ENCODE results near the gene POLDIP3.

POLDIP3 gene

DNA sequence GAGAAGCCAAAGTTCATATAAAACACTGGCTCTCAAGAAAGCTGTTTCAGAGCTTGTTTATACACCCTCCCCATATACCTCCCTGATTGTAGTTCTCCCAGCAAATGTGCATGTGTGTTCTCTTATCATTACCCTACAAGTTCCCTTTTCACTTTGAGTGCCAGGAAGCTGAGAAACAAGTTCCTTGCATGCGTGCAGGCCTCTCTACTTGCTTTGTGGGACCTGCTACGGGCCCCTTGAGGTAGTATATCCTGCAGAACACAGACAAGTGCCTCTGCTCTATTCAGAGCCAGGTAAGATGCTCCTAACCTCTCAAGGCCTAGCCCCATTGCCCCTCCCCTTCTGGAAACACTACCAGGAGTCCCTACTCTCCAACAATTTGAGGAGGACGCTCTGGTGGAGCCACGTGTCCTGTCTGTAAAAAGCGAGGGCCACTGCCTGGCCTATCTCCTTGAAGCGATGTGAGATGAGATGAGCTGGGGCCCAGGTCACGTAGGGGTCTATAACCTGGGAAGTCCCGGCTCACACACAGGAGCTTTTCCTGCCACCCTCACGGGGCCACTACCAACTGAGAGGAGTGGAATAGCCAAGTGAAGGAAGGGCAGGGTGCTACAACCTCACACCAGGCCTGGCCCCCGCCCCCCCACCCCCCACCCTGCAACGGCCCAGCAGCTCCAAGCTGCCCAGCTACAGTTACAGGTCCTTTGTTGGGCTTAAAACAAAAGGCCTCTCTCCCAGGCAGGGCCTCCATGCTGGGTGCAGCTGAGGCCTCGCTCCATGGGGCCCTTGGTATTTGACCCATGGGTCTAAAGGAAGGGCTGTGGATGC is 28.3 kb upstream of the POLDIP3 start:
- DNase-seq (ENCODE audit: low read depth, low spot score), result no peak

GRCh38 chr22:42641801-42642413 is 27.2 kb upstream of the POLDIP3 start:
- no peak for DNase-seq (ENCODE audit: low read depth, low spot score)

DNA sequence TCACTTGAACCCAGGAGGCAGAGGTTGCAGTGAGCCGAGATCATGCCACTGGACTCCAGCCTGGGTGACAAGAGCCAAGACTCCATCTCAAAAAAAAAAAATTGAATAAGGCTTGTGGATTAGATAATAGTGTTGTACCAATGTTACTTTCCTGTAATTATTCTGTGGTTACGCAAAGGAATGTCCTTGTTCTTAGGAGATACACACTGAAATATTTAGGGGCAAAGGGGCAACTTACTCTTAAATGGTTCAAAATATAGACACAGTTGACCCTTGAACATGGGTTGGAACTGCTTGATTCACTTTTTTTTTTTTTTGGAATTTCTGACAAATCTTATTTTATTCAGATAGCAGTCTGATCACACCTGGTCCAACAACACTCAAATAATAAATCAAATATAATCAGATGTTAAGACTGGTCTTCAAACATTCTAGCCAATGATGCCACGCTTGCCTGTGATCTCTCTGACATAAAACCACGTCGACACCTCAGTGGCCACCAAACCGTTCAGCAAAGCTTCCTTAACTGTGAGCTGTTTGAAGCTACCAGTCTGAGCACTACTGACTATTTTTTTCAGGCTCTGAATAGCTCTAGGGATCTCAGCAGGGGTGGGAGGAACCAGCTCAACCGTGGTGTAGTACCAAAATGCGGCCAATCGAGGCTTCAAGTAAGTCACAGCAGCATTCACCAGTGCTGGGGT is 25.0 kb upstream of the POLDIP3 start:
- no peak for DNase-seq (ENCODE audit: low read depth, low spot score)

DNA sequence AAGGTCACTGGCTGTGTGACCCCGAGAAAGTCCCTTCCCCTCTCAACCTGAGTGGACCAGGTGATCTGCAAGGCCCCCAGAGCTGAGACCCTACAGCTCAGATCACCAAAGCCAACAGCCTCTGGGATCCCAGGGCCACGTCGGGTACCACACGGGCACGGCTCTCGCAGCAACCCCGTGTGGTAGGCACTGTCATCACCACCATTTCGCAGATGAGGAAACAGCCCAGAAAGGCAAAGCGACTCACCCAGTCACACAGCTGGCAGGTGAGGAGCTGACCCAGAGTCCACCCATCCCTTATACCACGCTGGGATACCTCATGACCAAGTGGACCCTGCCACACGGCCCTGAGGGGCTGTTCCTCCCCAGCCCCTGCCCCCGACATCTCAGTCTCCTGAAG is 22.9 kb upstream of the POLDIP3 start:
- DNase-seq (ENCODE audit: low read depth, low spot score), result no peak

DNA sequence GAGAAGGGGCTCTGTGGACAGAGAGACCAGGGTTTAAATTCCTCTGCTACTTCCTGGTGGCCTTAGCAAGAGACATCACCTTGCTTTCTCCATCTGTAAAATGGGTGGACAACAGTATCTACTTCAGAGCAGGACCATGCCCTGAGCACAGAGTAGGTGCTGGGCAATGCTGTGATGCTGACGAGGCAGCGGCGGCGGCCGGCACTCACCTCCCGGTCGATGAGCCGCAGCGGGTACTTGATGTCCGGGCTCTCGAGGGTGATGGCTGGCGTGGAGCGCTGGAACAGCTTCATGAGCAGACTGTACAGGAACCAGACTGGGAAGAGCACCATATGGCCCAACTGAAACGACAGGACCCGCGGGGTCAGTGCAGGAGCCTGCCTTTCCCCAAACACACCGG is 21.8 kb upstream of the POLDIP3 start:
- DNase-seq (ENCODE audit: low read depth, low spot score), result no peak

DNA sequence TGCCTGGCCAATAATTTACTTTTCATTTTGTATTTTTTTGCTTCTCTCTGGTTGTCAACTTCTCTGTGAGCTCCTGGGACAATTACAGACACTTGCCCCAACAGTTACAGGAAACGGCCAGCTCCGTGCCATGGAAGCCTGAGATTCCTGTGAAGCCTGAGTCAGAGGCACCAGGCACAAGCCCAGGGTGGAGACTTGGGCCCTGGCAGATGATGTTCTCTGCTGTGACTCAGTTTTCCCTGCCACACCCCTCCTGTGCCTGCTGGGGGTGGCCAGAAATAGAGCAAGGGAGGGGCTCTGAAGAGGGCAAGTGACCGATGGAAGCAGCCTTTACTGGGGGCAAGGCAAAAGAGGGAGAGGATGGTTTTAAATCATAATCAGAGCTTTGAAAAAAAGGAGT is 20.8 kb upstream of the POLDIP3 start:
- DNase-seq (ENCODE audit: low read depth, low spot score), result no peak

- DNase-seq (ENCODE audit: low read depth, low spot score), result no peak
Measured at GRCh38 chr22:42633013-42633412, 18.3 kb upstream of the POLDIP3 start.

GRCh38 chr22:42632096-42632495 is 17.4 kb upstream of the POLDIP3 start:
- no peak for DNase-seq (ENCODE audit: low read depth, low spot score)

GRCh38 chr22:42630901-42631602 is 16.4 kb upstream of the POLDIP3 start:
- DNase-seq (ENCODE audit: low read depth, low spot score), result no peak

DNA sequence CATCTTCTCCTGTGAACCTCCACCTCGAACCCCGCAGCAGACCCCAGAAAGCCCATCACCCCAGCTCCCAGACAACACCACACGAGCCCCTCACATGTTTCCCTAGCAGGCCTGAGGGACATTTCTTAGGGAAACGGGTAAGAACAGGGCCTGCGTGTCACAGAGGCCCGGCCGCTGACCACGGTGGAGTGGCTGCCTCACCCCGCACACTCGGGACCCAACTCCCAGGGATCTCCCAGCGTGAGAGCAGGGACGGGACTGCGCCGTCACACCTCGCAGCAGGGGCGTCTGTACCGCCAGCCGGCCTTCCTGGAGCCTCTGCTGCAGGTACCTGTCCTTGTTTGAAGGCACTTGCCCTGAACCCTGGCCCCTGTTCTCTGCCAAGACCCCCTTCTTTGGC is 15.5 kb upstream of the POLDIP3 start:
- no peak for DNase-seq (ENCODE audit: low read depth, low spot score)

DNA sequence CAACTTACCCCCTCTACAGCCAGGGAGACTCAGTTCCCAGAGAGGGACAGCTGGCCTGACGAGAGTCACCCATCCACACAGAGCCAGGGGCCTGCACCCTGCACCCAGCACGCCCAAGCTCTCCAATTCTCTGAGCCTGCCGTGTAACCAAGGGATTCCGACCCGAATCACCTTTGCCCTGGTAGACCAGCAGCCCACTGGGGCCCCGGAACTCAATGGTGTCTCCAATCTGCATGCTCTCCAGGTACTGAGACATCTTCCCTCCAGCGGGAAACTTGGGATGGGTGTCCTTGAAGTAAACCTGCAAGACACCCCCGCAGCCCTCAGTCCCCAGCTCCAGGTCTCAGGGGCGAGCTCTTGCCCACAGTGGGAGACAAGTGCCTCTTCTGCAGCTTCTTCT is 13.3 kb upstream of the POLDIP3 start:
- DNase-seq (ENCODE audit: low read depth, low spot score), result no peak

- DNase-seq (ENCODE audit: low read depth, low spot score), result no peak
Measured at GRCh38 chr22:42626951-42627625, 12.4 kb upstream of the POLDIP3 start.

GRCh38 chr22:42626431-42626830 is 11.7 kb upstream of the POLDIP3 start:
- no peak for DNase-seq (ENCODE audit: low read depth, low spot score)

- DNase-seq (ENCODE audit: low read depth, low spot score), result no peak
Measured at GRCh38 chr22:42625416-42625815, 10.7 kb upstream of the POLDIP3 start.

GRCh38 chr22:42624551-42625106 is 9.9 kb upstream of the POLDIP3 start:
- DNase-seq (ENCODE audit: low read depth, low spot score), result no peak

GRCh38 chr22:42623756-42624441 is 9.2 kb upstream of the POLDIP3 start:
- no peak for DNase-seq (ENCODE audit: low read depth, low spot score)

- DNase-seq (ENCODE audit: low read depth, low spot score), result no peak
Measured at GRCh38 chr22:42623301-42623751, 8.6 kb upstream of the POLDIP3 start.

GRCh38 chr22:42622061-42622710 is 7.5 kb upstream of the POLDIP3 start:
- DNase-seq (ENCODE audit: low read depth, low spot score), result no peak

GRCh38 chr22:42621505-42622002 is 6.9 kb upstream of the POLDIP3 start:
- peak; percentile 16 for DNase-seq (ENCODE audit: low read depth, low spot score)

- no peak for DNase-seq (ENCODE audit: low read depth, low spot score)
Measured at GRCh38 chr22:42620084-42620483, 5.4 kb upstream of the POLDIP3 start.

All from activated CD4-positive, CD25-positive, alpha-beta regulatory T cell treated with anti-CD3 and anti-CD28 coated beads, Interleukin-2, amount 50 U/mL, for 16 hours (primary cell).